Hepatocyte (in vitro differentiated cells): ENCODE measurements around the gene GTF2F2. TPM values are rescaled to one million over a fixed set of nuclear protein-coding genes. Genes with fewer than 3 reads are reported as not detected.
A peak's percentile ranks its signal among the peaks of the same experiment; 100 is the strongest.

Experiments
- DNase-seq: peaks from one replicate; pipeline ENCODE4 v3.0.0-alpha.2; 2016; ENCODE audit warnings: low spot score
- H2AFZ ChIP-seq: fragments of 200-600 bp; sonication (generic); 2 replicates; pipeline ENCODE4 v1.6.0; 2016; ENCODE audit warnings: antibody characterized with exemption, mild to moderate bottlenecking
- H3K27ac ChIP-seq: fragments of 200-600 bp; sonication (generic); 2 replicates; pipeline ENCODE4 v1.5.1; 2016; ENCODE audit warnings: mild to moderate bottlenecking
- H3K27me3 ChIP-seq: fragments of 200-600 bp; sonication (generic); 2 replicates; pipeline ENCODE4 v1.6.1; 2016
- H3K36me3 ChIP-seq: fragments of 200-600 bp; sonication (generic); replicated peaks from 2 replicates; pipeline ENCODE4 v1.5.1; 2016; ENCODE audit warnings: low read depth; ENCODE audit not compliant: insufficient read depth
- H3K4me1 ChIP-seq: fragments of 200-600 bp; sonication (generic); 2 replicates; pipeline ENCODE4 v1.5.1; 2016; ENCODE audit warnings: mild to moderate bottlenecking, moderate library complexity; ENCODE audit not compliant: insufficient read depth
- H3K4me2 ChIP-seq: fragments of 200-600 bp; sonication (generic); 2 replicates; pipeline ENCODE4 v1.6.0; 2016
- H3K4me3 ChIP-seq: fragments of 200-600 bp; sonication (generic); 2 replicates; pipeline ENCODE4 v1.5.1; 2016; ENCODE audit warnings: mild to moderate bottlenecking
- H3K79me2 ChIP-seq: fragments of 200-600 bp; sonication (generic); 2 replicates; pipeline ENCODE4 v1.6.0; 2017; ENCODE audit warnings: mild to moderate bottlenecking
- H3K9me2 ChIP-seq: fragments of 200-600 bp; sonication (generic); replicated peaks from 2 replicates; pipeline ENCODE4 v1.6.0; 2017; ENCODE audit warnings: mild to moderate bottlenecking; ENCODE audit not compliant: insufficient read depth
- H3K9me3 ChIP-seq: fragments of 200-600 bp; sonication (generic); 2 replicates; pipeline ENCODE4 v1.5.1; 2016; ENCODE audit warnings: low read depth, mild to moderate bottlenecking
- H4K20me1 ChIP-seq: fragments of 200-600 bp; sonication (generic); 2 replicates; pipeline ENCODE4 v1.6.0; 2016; ENCODE audit warnings: mild to moderate bottlenecking; ENCODE audit not compliant: insufficient read depth, poor library complexity, severe bottlenecking
- CTCF ChIP-seq: fragments of 200-600 bp; sonication (generic); IDR thresholded peaks from 2 replicates; pipeline ENCODE4 v1.5.1; 2016; ENCODE audit warnings: antibody characterized with exemption, mild to moderate bottlenecking; ENCODE audit not compliant: poor library complexity
- EZH2 ChIP-seq: fragments of 200-600 bp; sonication (generic); IDR thresholded peaks from 2 replicates; pipeline ENCODE4 v1.6.1; 2016; ENCODE audit warnings: antibody characterized with exemption, mild to moderate bottlenecking, borderline replicate concordance
- EZH2phosphoT487 ChIP-seq: fragments of 200-600 bp; sonication (generic); IDR thresholded peaks from one replicate; pipeline ENCODE4 v1.6.1; 2018; ENCODE audit warnings: antibody characterized with exemption, mild to moderate bottlenecking, low read depth, moderate library complexity; ENCODE audit not compliant: unreplicated experiment, severe bottlenecking
- WGBS: methylation state at CpG from one replicate; pipeline ENCODE4 v1.1.6; 2016; ENCODE audit warnings: low lambda C conversion rate; ENCODE audit errors: missing lambda C conversion rate; 5-methylcytosine and 5-hydroxymethylcytosine counted together
- polyA plus RNA-seq: library from polyadenylated mRNA; unstranded; fragments of >200 nt; fragmentation: Nextera tagmentation; extraction: Ambion mirVana; gene quantifications from 2 replicates; pipeline ENCODE4 v1.2.1, GENCODE V29; 2016
- total RNA-seq: library from RNA; depleted of rRNA; stranded (reverse); fragments of >200 nt; gene quantifications from 2 replicates; pipeline ENCODE4 v1.2.3, GENCODE V29; 2014

The GTF2F2 gene
- total and polyA plus RNA-seq, 2 experiments from 2014 or later = 25.7 to 26.7 TPM

DNA sequence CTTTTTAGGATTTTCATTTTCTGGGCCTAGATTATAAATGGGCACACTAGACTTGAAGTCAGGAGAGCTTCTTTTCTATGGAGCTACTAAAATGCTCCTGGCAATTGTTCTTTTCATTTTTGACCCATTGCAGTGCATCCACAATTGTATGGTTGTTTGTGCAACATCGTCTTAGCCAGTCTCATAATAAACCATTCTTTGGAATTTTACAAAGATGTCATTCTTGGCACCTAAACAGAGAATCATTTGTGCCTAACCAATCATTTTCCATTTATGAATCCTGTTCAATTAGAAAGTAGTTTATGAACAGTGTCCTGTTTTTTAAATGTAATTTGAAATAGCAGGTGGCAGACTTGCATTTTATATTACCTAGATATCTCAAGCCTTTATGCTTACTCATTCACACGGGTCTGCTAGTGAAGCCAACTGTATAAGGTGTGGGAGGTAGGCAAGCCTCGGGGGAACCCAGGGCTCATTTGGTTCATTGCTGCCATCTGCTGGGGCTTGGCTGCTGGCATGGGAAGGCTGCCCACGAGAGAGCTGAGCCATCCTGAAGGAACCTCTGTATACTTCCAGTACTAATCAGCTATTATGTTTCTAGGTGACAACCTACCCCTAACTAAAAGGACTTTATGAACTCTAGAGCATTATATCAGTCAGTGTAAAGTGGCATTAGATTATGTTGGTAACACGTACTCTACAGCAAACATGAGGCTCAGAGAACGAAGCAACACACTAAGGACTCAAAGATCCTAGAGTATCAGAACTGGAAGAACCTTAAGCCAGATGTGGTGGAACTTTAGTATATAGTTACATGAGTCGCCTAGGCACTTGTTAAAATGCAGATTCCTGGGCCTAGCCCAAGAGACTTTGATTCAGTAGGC, 160.7 kb downstream of the GTF2F2 start:
- H4K20me1 ChIP-seq = no peaks in the 10 kb centered on the region
- H3K4me3 ChIP-seq = no peak overlapping the region
- H3K79me2 ChIP-seq = no peaks in the 10 kb centered on the region
- H2AFZ ChIP-seq = no peak overlapping the region
- TF ChIP-seq EZH2 = no peak
- TF ChIP-seq EZH2phosphoT487 = no peak
- TF ChIP-seq CTCF = peak; percentile 76
- H3K36me3 ChIP-seq = no peaks in the 10 kb centered on the region
- no peak overlapping the region for H3K27ac ChIP-seq
- H3K27me3 ChIP-seq = no peaks in the 10 kb centered on the region
- H3K4me2 ChIP-seq = no peak overlapping the region
- peak; percentile 80 for DNase-seq
- no peaks in the 10 kb centered on the region for H3K9me2 ChIP-seq
- H3K9me3 ChIP-seq = no peaks in the 10 kb centered on the region
- 58% methylated on average over 7 of the region's 7 CpGs for WGBS
- no peaks in the 10 kb centered on the region for H3K4me1 ChIP-seq

DNA sequence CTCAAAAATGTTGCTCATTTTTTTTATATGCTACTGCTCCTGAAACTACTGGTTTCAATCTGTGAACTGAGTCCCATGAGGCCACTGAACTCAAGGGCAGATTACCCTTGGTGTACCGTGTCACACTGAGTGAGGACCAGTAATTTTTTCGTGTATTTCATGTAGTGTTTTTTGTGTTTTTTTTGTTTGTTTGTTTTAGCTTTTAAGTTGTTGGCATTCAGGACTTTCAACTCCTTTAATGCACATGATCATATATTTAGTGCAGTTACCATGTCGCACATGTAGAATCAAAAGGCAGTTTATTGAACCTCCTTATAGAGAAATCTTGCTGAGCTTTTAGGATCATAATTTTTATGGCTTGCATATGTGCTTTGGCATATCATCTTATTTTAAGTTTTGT, 162.7 kb downstream of the GTF2F2 start:
- H3K4me3 ChIP-seq = no peak overlapping the region
- H3K4me1 ChIP-seq = no peaks in the 10 kb centered on the region
- H3K27ac ChIP-seq = no peak overlapping the region
- 94% methylated on average over 3 of the region's 3 CpGs for WGBS
- no peak overlapping the region for H2AFZ ChIP-seq
- no peaks in the 10 kb centered on the region for H4K20me1 ChIP-seq
- no peak for TF ChIP-seq CTCF
- no peak for TF ChIP-seq EZH2
- TF ChIP-seq EZH2phosphoT487 = no peak
- H3K9me2 ChIP-seq = no peaks in the 10 kb centered on the region
- H3K27me3 ChIP-seq = no peaks in the 10 kb centered on the region
- DNase-seq = no peak
- no peaks in the 10 kb centered on the region for H3K79me2 ChIP-seq
- no peaks in the 10 kb centered on the region for H3K36me3 ChIP-seq
- H3K4me2 ChIP-seq = no peak overlapping the region
- H3K9me3 ChIP-seq = no peaks in the 10 kb centered on the region

DNA sequence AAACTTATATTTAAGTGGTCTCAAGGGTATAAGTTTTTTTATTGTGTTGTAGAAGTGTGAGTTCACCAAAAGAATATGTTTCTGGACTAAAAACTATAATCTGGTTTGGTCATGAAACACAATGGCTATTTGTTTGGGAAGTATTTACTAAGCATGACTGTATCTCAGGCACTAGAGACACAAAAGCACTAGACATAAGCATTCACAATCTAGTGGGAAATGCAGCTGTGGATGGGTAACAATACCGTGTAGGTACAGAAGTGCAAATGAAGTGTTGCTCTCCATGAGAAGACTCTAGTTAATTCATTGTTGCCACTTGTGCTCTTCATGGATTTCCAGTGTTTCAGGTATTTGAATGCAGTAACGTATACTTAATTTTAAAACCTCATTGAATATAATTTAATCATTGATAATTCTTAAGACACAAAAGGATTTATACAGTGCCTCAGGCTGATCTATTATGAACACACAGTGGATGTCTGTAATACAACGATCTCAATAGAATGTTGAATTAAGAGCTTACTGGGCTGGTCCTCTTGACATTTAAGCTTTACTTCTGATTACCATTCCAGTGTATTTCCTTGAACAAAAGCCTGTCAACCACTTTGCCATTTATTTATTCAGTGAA, 169.7 kb downstream of the GTF2F2 start:
- Histone ChIP-seq H3K9me2 (no peaks in the 10 kb centered on the region), H3K27me3 (no peaks in the 10 kb centered on the region), H3K9me3 (no peaks in the 10 kb centered on the region), H4K20me1 (no peaks in the 10 kb centered on the region), H3K27ac (no peak overlapping the region), H3K4me1 (no peaks in the 10 kb centered on the region), H3K79me2 (no peaks in the 10 kb centered on the region), H2AFZ (no peak overlapping the region), H3K4me2 (no peak overlapping the region), H3K36me3 (no peaks in the 10 kb centered on the region), H3K4me3 (no peak overlapping the region)
- no peak for TF ChIP-seq EZH2phosphoT487
- TF ChIP-seq EZH2 = no peak
- no peak for TF ChIP-seq CTCF
- DNase-seq = no peak
- WGBS = 94% methylated on average over 3 of the region's 3 CpGs
